ENCODE results near the gene GPRC5A.

The GPRC5A gene

GRCh38 chr12:12877153-12877768, 14.1 kb upstream of the GPRC5A start:
- H3K27ac ChIP-seq (ENCODE audit: low read length), result no peak overlapping the region
- no peaks in the 10 kb centered on the region for H3K9me3 ChIP-seq (ENCODE audit: insufficient read depth, low read length)
- H2AFZ ChIP-seq (ENCODE audit: low read depth, low read length), result no peak overlapping the region
- no peak overlapping the region for H3K9ac ChIP-seq (ENCODE audit: low read length)
- H4K20me1 ChIP-seq (ENCODE audit: insufficient read depth, low read length), result no peaks in the 10 kb centered on the region
- H3K79me2 ChIP-seq (ENCODE audit: low read length), result no peaks in the 10 kb centered on the region
- H3K4me2 ChIP-seq (ENCODE audit: low read length), result no peak overlapping the region
- no peak overlapping the region for H3K4me3 ChIP-seq (ENCODE audit: low read length)
- peaks cover 8% of the 10 kb centered on the region for H3K4me1 ChIP-seq (ENCODE audit: low read length)
- H3K27me3 ChIP-seq (ENCODE audit: low read depth, low read length), result no peaks in the 10 kb centered on the region
- TF ChIP-seq CTCF (IDR thresholded peaks at IDR 0.05; ENCODE audit: low read depth, low read length) (no peak), EZH2phosphoT487 (IDR thresholded peaks at IDR 0.05; ENCODE audit: low read depth) (no peak)
- no peaks in the 10 kb centered on the region for H3K36me3 ChIP-seq (replicated peaks; ENCODE audit: low read depth, low read length)

- no peak overlapping the region for H3K9ac ChIP-seq (ENCODE audit: low read length)
These were observed 13.4 kb upstream of the GPRC5A start for GRCh38 chr12:12877781-12878455.

GRCh38 chr12:12880537-12880936, 10.8 kb upstream of the GPRC5A start:
- Histone ChIP-seq H3K36me3 (replicated peaks; ENCODE audit: low read depth, low read length) (no peaks in the 10 kb centered on the region), H3K9me3 (ENCODE audit: insufficient read depth, low read length) (no peaks in the 10 kb centered on the region), H3K27me3 (ENCODE audit: low read depth, low read length) (no peaks in the 10 kb centered on the region), H2AFZ (ENCODE audit: low read depth, low read length) (no peak overlapping the region), H3K27ac (ENCODE audit: low read length) (no peak overlapping the region), H3K4me3 (ENCODE audit: low read length) (no peak overlapping the region), H3K79me2 (ENCODE audit: low read length) (no peaks in the 10 kb centered on the region), H3K9ac (ENCODE audit: low read length) (no peak overlapping the region), H4K20me1 (ENCODE audit: insufficient read depth, low read length) (no peaks in the 10 kb centered on the region), H3K4me1 (ENCODE audit: low read length) (no peaks in the 10 kb centered on the region), H3K4me2 (ENCODE audit: low read length) (no peak overlapping the region)
- TF ChIP-seq EZH2phosphoT487 (IDR thresholded peaks at IDR 0.05; ENCODE audit: low read depth) (no peak), CTCF (IDR thresholded peaks at IDR 0.05; ENCODE audit: low read depth, low read length) (no peak)

More at GRCh38 chr12:12877781-12878455, 13.4 kb upstream of the GPRC5A start:
- H3K36me3 ChIP-seq (replicated peaks; ENCODE audit: low read depth, low read length), result no peaks in the 10 kb centered on the region
- H3K9me3 ChIP-seq (ENCODE audit: insufficient read depth, low read length), result no peaks in the 10 kb centered on the region
- no peak for TF ChIP-seq CTCF (IDR thresholded peaks at IDR 0.05; ENCODE audit: low read depth, low read length)
- no peak for TF ChIP-seq EZH2phosphoT487 (IDR thresholded peaks at IDR 0.05; ENCODE audit: low read depth)
- no peak overlapping the region for H3K27ac ChIP-seq (ENCODE audit: low read length)
- no peaks in the 10 kb centered on the region for H4K20me1 ChIP-seq (ENCODE audit: insufficient read depth, low read length)
- H3K4me3 ChIP-seq (ENCODE audit: low read length), result no peak overlapping the region
- no peak overlapping the region for H2AFZ ChIP-seq (ENCODE audit: low read depth, low read length)
- peaks cover 8% of the 10 kb centered on the region for H3K4me1 ChIP-seq (ENCODE audit: low read length)
- H3K4me2 ChIP-seq (ENCODE audit: low read length), result no peak overlapping the region
- no peaks in the 10 kb centered on the region for H3K79me2 ChIP-seq (ENCODE audit: low read length)
- no peaks in the 10 kb centered on the region for H3K27me3 ChIP-seq (ENCODE audit: low read depth, low read length)

GRCh38 chr12:12881151-12881909, 10.0 kb upstream of the GPRC5A start:
- Histone ChIP-seq H3K4me3 (ENCODE audit: low read length) (no peak overlapping the region), H2AFZ (ENCODE audit: low read depth, low read length) (no peak overlapping the region), H4K20me1 (ENCODE audit: insufficient read depth, low read length) (no peaks in the 10 kb centered on the region), H3K9me3 (ENCODE audit: insufficient read depth, low read length) (no peaks in the 10 kb centered on the region), H3K9ac (ENCODE audit: low read length) (no peak overlapping the region), H3K79me2 (ENCODE audit: low read length) (no peaks in the 10 kb centered on the region), H3K36me3 (replicated peaks; ENCODE audit: low read depth, low read length) (no peaks in the 10 kb centered on the region), H3K27me3 (ENCODE audit: low read depth, low read length) (no peaks in the 10 kb centered on the region), H3K4me1 (ENCODE audit: low read length) (no peaks in the 10 kb centered on the region), H3K4me2 (ENCODE audit: low read length) (no peak overlapping the region), H3K27ac (ENCODE audit: low read length) (no peak overlapping the region)
- TF ChIP-seq EZH2phosphoT487 (IDR thresholded peaks at IDR 0.05; ENCODE audit: low read depth), result no peak
- no peak for TF ChIP-seq CTCF (IDR thresholded peaks at IDR 0.05; ENCODE audit: low read depth, low read length)
